Activated CD4-positive, alpha-beta T cell treated with anti-CD3 and anti-CD28 coated beads, Interleukin-2, amount 50 U/mL, for 16 hours (primary cell): ENCODE measurements around the gene SZT2.
"Not testable (repeated sequence)": the region's sequence is repeated elsewhere in the genome, so short reads cannot be mapped to it uniquely, and the experiment has no call there.

Source experiments
- DNase-seq: peaks from one replicate; pipeline ENCODE4 v3.0.0-alpha.2; 2020

Gene SZT2

GRCh38 chr1:43363283-43363934 is 26.3 kb upstream of the SZT2 start:
- peak; percentile 39 for DNase-seq

DNA sequence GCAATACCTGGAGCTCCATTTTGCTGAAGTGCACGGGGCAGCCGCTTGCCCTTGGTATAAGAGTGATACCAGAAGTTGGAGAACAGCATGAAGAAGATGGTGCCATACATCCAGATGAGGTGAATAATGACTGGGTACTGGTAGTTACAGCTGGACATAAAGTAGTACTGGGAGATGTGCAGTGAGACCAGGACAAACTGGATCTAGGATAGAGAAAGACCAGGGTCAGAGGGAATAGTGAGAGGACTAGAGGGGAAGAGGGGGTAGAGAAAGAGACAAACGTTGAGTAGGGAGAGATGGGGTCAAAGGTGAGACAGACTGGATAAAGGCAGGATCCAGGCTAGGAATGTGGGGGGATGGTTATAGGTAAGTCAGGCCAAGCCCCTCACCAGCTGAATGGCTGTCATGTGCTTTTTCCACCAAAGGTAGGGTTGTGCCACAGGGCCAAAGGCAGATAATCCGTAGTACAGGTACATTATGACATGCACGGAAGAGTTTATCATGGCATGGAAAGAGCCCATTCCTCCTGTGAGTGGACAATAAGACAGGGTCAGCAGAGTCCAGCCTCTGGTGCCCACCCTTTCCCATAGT is 25.7 kb upstream of the SZT2 start:
- DNase-seq: no peak

GRCh38 chr1:43365678-43366077 is 24.0 kb upstream of the SZT2 start:
- no peak for DNase-seq

GRCh38 chr1:43366179-43366578 is 23.5 kb upstream of the SZT2 start:
- DNase-seq: no peak

DNA sequence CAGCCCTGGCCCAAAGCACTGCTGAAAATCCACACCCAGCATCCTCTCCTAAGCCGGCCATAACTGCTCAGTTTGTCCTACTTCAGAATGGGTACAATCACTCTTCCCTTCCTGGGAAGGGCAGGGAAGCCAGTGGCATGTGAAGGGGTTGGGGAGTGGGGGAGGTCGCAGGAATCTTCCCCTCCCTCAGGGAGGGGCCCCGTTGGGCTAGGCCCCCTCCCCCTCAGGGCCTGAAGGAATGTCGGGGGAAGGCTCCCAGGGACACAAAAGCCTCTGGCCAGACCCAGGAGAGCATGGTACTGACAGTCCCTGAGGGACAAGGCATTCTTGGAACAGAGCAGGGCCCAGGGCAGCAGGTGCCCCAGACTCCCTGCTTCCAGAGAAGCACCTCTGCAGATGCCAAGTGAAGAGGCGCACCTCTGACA is 23.1 kb upstream of the SZT2 start:
- DNase-seq: no peak

DNA sequence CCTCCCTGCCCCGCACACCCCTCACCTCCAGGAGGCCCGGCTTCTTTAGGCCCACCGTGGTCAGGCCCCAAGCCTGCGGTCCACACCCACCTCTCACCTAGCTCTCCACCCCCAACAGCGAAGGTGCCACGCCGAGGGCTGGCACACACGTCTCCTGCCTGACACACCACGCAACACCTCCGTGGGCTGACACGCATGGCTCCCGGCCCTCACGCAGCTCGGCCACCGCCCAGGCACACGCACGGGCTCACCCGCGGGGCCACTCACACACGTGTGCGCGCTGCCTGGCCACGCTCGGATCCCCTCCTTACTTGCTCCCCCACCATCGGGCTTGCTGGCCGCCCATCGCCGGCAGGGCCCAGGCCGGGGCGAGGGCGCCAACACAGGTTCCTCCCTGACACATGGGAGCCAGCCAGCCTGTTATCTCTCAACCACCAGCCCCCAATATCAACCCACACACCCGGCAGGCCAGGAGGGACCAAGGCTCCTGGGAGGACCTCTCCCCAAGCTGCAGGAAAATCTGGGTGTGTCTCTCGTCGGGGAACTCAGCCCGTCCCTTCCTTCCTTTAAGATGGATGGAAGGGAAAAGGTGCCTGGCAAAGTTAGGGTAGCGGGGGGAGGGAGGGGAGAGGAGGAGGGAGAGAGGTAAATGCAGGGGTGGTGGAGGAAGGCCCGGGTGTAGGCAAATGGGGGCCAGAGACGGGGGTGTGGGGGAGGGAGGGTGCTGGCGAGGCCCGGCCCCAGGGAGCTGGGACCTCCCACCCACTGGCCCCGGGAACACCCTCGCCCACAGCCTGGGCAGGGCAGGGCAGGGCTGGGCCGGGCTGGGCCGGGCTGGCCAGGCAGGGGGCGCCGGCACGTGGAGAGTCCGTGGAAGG is 22.4 kb upstream of the SZT2 start:
- DNase-seq: peak; percentile 31

DNA sequence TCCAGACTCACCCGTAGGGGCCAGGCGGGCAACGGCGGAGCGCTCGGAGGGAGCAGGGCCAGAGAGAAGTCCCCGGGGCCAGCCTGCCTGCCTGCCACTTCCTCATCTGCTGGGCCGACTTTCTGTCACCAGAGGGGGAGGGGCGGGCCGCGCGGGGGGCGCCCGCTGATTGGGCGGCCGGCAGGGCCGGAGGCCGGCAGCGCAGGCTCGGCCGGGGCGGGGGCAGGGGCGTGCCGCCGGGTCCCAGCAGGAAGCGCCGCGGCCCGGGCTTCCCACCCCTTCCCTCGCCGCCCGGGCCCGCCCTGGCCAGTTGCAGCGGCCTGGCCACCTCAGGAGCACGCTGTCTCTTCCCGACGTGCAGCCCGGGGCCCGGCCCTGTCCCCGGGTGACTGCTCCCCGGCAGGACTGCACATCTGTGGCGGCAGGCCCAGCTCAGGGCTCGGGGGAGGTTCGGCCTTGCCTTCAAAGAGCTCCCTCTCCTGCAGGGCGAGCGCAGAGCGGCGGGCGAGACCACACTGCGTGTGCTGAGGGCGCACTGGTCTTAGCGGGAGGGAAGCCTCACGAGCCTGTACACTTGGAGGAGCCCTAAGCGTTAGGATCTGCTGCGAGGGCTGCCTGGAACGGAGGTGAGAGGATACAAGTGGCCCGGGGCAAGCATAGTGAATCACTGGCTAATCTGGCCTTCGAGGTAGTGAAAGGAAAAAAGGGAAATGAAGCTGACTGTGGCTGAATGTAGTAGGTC is 21.6 kb upstream of the SZT2 start, which contains the start of gene ELOVL1:
Gene ELOVL1, minus strand, starts transcription at position 108 of the 742 bp plus-strand sequence. CDS start 2,402 bp downstream, outside the sequence.
- peak; percentile 94 for DNase-seq

DNA sequence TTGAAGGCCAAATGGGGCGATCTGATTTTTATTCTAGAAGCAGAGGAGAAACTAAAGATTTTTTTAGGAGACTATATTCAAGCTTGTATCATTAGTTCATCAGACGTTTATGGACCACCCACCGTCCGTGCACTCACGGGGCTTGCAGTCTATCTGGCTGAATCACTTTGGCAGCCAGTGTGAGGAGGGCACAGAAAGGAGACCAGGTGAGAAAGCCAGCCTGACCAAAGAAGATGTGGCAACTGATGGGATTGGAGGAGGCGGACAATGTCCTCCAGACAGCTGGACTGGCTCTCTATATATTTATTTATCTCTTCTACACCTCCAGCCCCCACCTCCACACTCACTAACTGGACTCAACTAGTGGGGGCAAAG is 21.1 kb upstream of the SZT2 start:
- no peak for DNase-seq

DNA sequence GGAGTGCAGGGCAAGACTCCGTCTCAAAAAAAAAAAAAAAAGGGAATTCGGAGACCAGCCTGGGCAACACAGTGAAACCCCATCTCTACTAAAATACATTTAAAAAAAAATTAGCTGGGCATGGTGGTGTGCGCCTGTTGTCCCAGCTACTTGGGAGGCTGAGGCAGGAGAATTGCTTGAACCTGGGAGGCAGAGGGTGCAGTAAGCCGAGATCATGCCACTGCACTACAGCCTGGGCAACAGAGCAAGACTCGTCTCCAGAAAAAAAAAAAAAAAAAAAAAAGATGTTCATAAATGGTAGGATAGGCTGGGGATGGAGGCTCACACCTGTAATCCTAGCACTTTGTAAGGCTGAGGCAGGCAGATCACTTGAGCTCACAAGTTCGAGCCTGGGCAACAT is 19.9 kb upstream of the SZT2 start:
- not testable (repeated sequence) for DNase-seq

DNA sequence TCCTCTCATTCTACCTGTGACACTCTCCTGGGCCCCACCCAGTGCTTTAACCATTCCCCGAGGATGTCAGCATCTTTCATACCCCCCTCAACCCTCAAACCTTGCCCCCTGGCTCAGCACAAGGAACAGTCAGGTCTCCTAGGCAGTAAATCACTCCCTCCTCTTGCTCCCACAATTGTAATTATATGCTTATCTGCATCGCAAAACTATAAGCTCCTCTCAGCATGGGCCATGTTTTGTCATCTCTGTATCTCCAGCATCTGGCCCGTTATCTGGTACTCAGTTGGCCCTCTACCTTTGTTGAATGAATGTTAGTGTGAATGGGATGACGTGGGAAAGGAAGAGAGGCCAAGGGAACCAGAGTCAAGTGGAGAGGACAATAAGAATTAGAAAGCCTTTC is 19.1 kb upstream of the SZT2 start:
- no peak for DNase-seq

DNA sequence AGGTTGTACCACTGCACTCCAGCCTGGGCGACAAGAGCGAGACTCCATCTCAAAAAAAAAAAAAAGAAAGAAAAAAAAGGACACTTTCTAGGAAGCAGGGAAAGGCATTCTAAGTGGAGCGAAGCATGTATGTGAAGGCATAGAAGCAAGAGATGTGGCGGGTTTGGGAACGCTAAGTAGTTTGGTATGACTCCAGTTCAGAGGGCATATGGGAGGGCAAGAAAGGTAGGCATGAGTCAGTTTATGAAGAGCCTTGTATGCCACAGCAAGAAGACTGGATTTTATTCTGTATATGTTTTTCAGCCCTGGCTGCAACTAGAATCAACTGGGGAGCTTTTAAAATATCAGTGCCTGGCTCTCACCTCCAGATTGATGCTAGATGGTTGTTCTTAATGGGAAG is 17.5 kb upstream of the SZT2 start:
- DNase-seq: no peak

GRCh38 chr1:43373066-43373940 is 16.4 kb upstream of the SZT2 start:
- DNase-seq: no peak

DNA sequence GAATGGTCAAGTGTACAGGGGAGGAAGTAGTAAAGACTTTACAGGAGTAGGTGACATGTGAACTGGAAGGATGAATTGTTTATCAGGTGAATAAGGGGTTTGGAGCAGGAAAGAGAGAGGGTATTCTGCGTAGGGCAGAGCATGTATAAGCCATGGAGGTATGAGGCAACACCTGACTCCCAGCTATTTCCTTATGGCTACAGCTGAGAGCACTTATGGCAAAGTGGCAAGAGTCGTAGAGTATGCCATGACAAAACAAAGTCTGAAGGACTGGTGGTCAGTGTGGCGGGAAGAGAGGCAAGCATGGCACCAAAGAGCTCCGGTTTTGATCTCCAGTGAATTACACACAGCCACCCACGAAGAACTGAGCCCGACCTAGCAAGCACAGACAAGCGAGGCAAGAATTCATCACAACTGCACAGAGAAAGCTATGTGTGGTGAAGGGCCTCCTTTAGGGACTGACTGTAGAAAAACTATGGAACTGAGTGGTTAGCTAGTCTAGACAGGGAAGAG is 12.9 kb upstream of the SZT2 start:
- DNase-seq: no peak

- no peak for DNase-seq
Measured at GRCh38 chr1:43377831-43378230, 11.9 kb upstream of the SZT2 start.

- DNase-seq: no peak
Measured at GRCh38 chr1:43379476-43379875, 10.2 kb upstream of the SZT2 start.

GRCh38 chr1:43381612-43382011 is 8.1 kb upstream of the SZT2 start:
- no peak for DNase-seq

GRCh38 chr1:43382027-43382779 is 7.5 kb upstream of the SZT2 start:
- no peak for DNase-seq

DNA sequence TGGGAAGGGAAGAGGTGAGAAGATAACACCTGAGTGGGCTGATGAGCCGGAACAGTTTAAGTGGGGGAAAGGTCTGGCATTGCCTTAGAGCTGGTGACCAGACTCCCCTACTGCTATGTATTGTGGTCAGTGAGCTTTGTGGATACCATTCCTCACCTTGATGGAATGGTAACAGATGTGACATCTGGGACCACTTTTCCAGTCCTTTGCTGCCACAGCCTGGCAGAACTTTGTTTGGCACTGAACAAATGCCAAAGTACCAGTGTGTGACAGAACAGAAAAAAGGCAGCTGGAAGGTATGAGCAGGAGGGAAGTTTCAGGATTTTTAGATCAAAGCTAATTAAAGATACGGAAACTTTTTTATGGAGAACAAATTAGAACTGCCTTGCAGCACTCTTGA is 6.2 kb upstream of the SZT2 start:
- no peak for DNase-seq

- DNase-seq: no peak
Measured at GRCh38 chr1:43386676-43387075, 3.0 kb upstream of the SZT2 start.

- DNase-seq: no peak
Measured at GRCh38 chr1:43387976-43388599, 1.6 kb upstream of the SZT2 start.

- no peak for DNase-seq
Measured at GRCh38 chr1:43388613-43389012, 1.1 kb upstream of the SZT2 start.
